Measurements from ENCODE around the gene CLDND2. TPM values are rescaled to one million over a fixed set of nuclear protein-coding genes. Genes with fewer than 3 reads are reported as not detected.

The CLDND2 gene
- total RNA-seq, 1 experiment from 2014 or later, result not detected

DNA sequence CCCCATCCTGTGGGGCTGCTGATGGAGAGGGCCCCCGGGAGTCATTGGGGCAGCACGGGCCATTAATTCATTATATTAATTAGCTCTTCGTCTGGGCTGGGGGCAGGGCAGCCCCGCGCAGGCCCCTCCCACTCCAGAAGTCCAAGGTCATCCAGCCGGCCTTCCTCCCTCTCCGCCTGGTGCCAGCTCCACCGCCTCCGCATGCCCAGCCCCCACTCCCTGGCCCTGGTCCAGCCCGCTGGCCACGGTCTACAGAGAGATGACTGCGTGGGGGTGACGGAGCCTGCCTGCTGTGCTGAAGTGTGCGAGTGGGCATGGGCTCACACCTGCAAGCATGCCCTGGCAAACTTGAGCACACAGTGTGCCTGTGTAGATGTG lies 48.5 kb downstream of the CLDND2 start:
- no peak overlapping the region for H4K91ac ChIP-seq (ENCODE audit: insufficient read length, low read depth, low read length)
- no peaks in the 10 kb centered on the region for H3K23me2 ChIP-seq (ENCODE audit: insufficient read length, low read depth, low read length, poor library complexity, severe bottlenecking)
- no peak overlapping the region for H4K5ac ChIP-seq (ENCODE audit: insufficient read length, low read depth, low read length)
- H2BK120ac ChIP-seq (ENCODE audit: low read depth, low read length, poor library complexity, severe bottlenecking), result no peak overlapping the region
- H3K4me2 ChIP-seq (ENCODE audit: insufficient read depth, insufficient read length, low read length), result no peak overlapping the region
- no peaks in the 10 kb centered on the region; the same call in 1 of the 2 replicates for H3K4me1 ChIP-seq (ENCODE audit: insufficient read depth, low read length)
- H3K27ac ChIP-seq (ENCODE audit: insufficient read length, low read depth, low read length), result no peak overlapping the region
- H3K56ac ChIP-seq (ENCODE audit: insufficient read length, low read depth, low read length), result no peak overlapping the region
- H2BK12ac ChIP-seq (ENCODE audit: insufficient read length, low read depth, low read length), result no peak overlapping the region
- H3K79me1 ChIP-seq (ENCODE audit: insufficient read depth, low read depth, low read length, poor library complexity, severe bottlenecking), result no peaks in the 10 kb centered on the region
- Mint-ChIP-seq H3K36me3 (ENCODE audit: insufficient read depth in 1 of 3, low read depth in 3 of 3) (peaks cover 3 to 12% (median 8%) of the 10 kb centered on the region in 3 experiments; a peak in 5 of 7 replicates), H3K27me3 (ENCODE audit: low read depth) (peaks cover 5% of the 10 kb centered on the region), H3K27ac (no peak overlapping the region; a peak in 1 of 7 replicates), H3K4me1 (peaks cover 4 to 9% of the 10 kb centered on the region in 2 experiments; a peak in 3 of 4 replicates), H3K9me3 (no peaks in the 10 kb centered on the region; a peak in 1 of 5 replicates), H3K4me3 (no peak overlapping the region)
- no peak for DNase-seq
- TF ChIP-seq, protein P1, sequence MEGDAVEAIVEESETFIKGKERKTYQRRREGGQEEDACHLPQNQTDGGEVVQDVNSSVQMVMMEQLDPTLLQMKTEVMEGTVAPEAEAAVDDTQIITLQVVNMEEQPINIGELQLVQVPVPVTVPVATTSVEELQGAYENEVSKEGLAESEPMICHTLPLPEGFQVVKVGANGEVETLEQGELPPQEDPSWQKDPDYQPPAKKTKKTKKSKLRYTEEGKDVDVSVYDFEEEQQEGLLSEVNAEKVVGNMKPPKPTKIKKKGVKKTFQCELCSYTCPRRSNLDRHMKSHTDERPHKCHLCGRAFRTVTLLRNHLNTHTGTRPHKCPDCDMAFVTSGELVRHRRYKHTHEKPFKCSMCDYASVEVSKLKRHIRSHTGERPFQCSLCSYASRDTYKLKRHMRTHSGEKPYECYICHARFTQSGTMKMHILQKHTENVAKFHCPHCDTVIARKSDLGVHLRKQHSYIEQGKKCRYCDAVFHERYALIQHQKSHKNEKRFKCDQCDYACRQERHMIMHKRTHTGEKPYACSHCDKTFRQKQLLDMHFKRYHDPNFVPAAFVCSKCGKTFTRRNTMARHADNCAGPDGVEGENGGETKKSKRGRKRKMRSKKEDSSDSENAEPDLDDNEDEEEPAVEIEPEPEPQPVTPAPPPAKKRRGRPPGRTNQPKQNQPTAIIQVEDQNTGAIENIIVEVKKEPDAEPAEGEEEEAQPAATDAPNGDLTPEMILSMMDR (conservative IDR thresholded peaks at IDR 0.05), result no peak
- H3K14ac ChIP-seq (ENCODE audit: insufficient read depth, low read length), result no peak overlapping the region
- H2BK15ac ChIP-seq (ENCODE audit: low read depth, low read length), result no peak overlapping the region
- no peak overlapping the region for H4K8ac ChIP-seq (replicated peaks; ENCODE audit: insufficient read length, low read depth, low read length)
- no peak overlapping the region for H2AFZ ChIP-seq (ENCODE audit: low read length)
- no peaks in the 10 kb centered on the region for H3K79me2 ChIP-seq (ENCODE audit: insufficient read depth, low read length)
- no peaks in the 10 kb centered on the region for H3K27me3 ChIP-seq (ENCODE audit: insufficient read depth, low read length)
- H3T11ph ChIP-seq (ENCODE audit: low read length), result no peak overlapping the region
- H3K9ac ChIP-seq (ENCODE audit: extremely low read depth, insufficient read length, low read length), result no peak overlapping the region
- no peak overlapping the region for H2BK20ac ChIP-seq (ENCODE audit: low read depth, low read length, poor library complexity, severe bottlenecking)
- H2AK5ac ChIP-seq (ENCODE audit: insufficient read length, low read length), result no peak overlapping the region
- no CpG with 5 or more reads among the region's 14 CpGs for WGBS (ENCODE audit: extremely low coverage, insufficient read length, low lambda C conversion rate)
- no peak overlapping the region for H3K4ac ChIP-seq (ENCODE audit: low read depth, low read length)
- no peak overlapping the region for H2BK5ac ChIP-seq (ENCODE audit: insufficient read length, low read length)
- no peak overlapping the region for H3K18ac ChIP-seq (ENCODE audit: insufficient read length, low read depth, low read length)
- no peaks in the 10 kb centered on the region for H4K20me1 ChIP-seq (ENCODE audit: control insufficient read depth, insufficient read depth, insufficient read length)
- no peak overlapping the region for H3K23ac ChIP-seq (ENCODE audit: insufficient read length, low read depth, low read length)
- H3K9me3 ChIP-seq (ENCODE audit: control insufficient read depth, low read depth, low read length), result no peaks in the 10 kb centered on the region

All from H9 (cell line).